HG03175 (cell line): ENCODE data around the gene DOCK3.
"Not testable (repeated sequence)": the region's sequence is repeated elsewhere in the genome, so short reads cannot be mapped to it uniquely, and the experiment has no call there.

ENCODE experiments used
- ATAC-seq: cut with Tn5 transposase; IDR thresholded peaks from one replicate; pipeline ENCODE4 v1.9.1; 2021; ENCODE audit warnings: mild to moderate bottlenecking, moderate library complexity; ENCODE audit not compliant: unreplicated experiment

Gene DOCK3

GRCh38 chr3:50803805-50804204 lies 129.1 kb downstream of the DOCK3 start:
- ATAC-seq, result not testable (repeated sequence)

GRCh38 chr3:50804376-50804775 lies 129.6 kb downstream of the DOCK3 start:
- ATAC-seq, result not testable (repeated sequence)

GRCh38 chr3:50805321-50805720 lies 130.6 kb downstream of the DOCK3 start:
- no peak for ATAC-seq

- no peak for ATAC-seq
Observed at GRCh38 chr3:50806031-50806430, 131.3 kb downstream of the DOCK3 start.

- no peak for ATAC-seq
Observed at GRCh38 chr3:50806806-50807205, 132.1 kb downstream of the DOCK3 start.

- no peak for ATAC-seq
Observed at GRCh38 chr3:50807266-50807665, 132.5 kb downstream of the DOCK3 start.

- no peak for ATAC-seq
Observed at GRCh38 chr3:50811893-50812292, 137.2 kb downstream of the DOCK3 start.

GRCh38 chr3:50815844-50816243 lies 141.1 kb downstream of the DOCK3 start:
- no peak for ATAC-seq

GRCh38 chr3:50816894-50817293 lies 142.2 kb downstream of the DOCK3 start:
- ATAC-seq, result no peak

- ATAC-seq, result no peak
Observed at GRCh38 chr3:50817756-50818529, 143.2 kb downstream of the DOCK3 start.

- no peak for ATAC-seq
Observed at GRCh38 chr3:50819882-50820281, 145.2 kb downstream of the DOCK3 start.

GRCh38 chr3:50825841-50826240 lies 151.1 kb downstream of the DOCK3 start:
- ATAC-seq, result no peak

- no peak for ATAC-seq
Observed at GRCh38 chr3:50830451-50830850, 155.7 kb downstream of the DOCK3 start.

- not testable (repeated sequence) for ATAC-seq
Observed at GRCh38 chr3:50831009-50831408, 156.3 kb downstream of the DOCK3 start.

GRCh38 chr3:50840983-50841489 lies 166.3 kb downstream of the DOCK3 start:
- ATAC-seq, result no peak

- no peak for ATAC-seq
Observed at GRCh38 chr3:50848308-50848707, 173.6 kb downstream of the DOCK3 start.

GRCh38 chr3:50850639-50851511 lies 176.1 kb downstream of the DOCK3 start:
- ATAC-seq, result no peak

- no peak for ATAC-seq
Observed at GRCh38 chr3:50853936-50854335, 179.2 kb downstream of the DOCK3 start.

GRCh38 chr3:50862221-50862620 lies 187.5 kb downstream of the DOCK3 start:
- ATAC-seq, result no peak

- no peak for ATAC-seq
Observed at GRCh38 chr3:50873376-50874157, 198.8 kb downstream of the DOCK3 start.

GRCh38 chr3:50874876-50875275 lies 200.1 kb downstream of the DOCK3 start:
- not testable (repeated sequence) for ATAC-seq
